ENCODE measurements around the gene SEMA6A.

GRCh38 chr5:116614603-116614920, 39.9 kb upstream of the SEMA6A start:
- TF ChIP-seq ZNF274 (IDR thresholded peaks at IDR 0.05; ENCODE audit: low read depth, low read length) (no peak), YY1 (IDR thresholded peaks at IDR 0.05; ENCODE audit: insufficient read depth, insufficient read length) (no peak)
